Measurements from ENCODE around the gene POLR2E. TPM values are rescaled to one million over a fixed set of nuclear protein-coding genes. Genes with fewer than 3 reads are reported as not detected.
A peak's percentile ranks its signal among the peaks of the same experiment; 100 is the strongest.

POLR2E gene
- polyA plus RNA-seq, 3 donors = 183 to 222 (median 195) TPM

- intact Hi-C loops (cut with micrococcal nuclease) = no loop called here
- Histone ChIP-seq H3K36me3 (replicated peaks in 1 of 2; ENCODE audit: control insufficient read depth in 1 of 2, insufficient read depth in 2 of 2, low read length in 2 of 2) (peaks cover 83 to 85% of the 10 kb centered on the region in 2 donors), H3K4me2 (replicated peaks; ENCODE audit: extremely low read depth, low read length, poor library complexity, severe bottlenecking) (no peak overlapping the region), H3K4me3 (replicated peaks in 1 of 3; ENCODE audit: low read depth in 2 of 3, low read length in 3 of 3) (no peak overlapping the region), H4K20me1 (ENCODE audit: insufficient read depth, low read length) (peaks cover 100% of the 10 kb centered on the region), H3K9me3 (replicated peaks in 1 of 2; ENCODE audit: control insufficient read depth in 1 of 2, insufficient read depth in 1 of 2, low read length in 2 of 2) (no peaks in the 10 kb centered on the region), H2AFZ (ENCODE audit: insufficient read depth, low read depth, low read length, poor library complexity, severe bottlenecking) (no peak overlapping the region), H3K9ac (ENCODE audit: insufficient read depth, low read length, poor library complexity, severe bottlenecking) (no peak overlapping the region), H3K27me3 (ENCODE audit: control insufficient read depth in 2 of 2, insufficient read depth in 2 of 2, low read length in 2 of 2) (no peaks in the 10 kb centered on the region), H3K4me1 (ENCODE audit: control insufficient read depth in 1 of 2, insufficient read depth in 2 of 2, low read length in 2 of 2) (peaks cover 49 to 79% of the 10 kb centered on the region in 2 donors), H3K79me2 (ENCODE audit: insufficient read depth, low read length) (peaks cover 95% of the 10 kb centered on the region), H3K27ac (ENCODE audit: low read depth in 1 of 2, low read length in 2 of 2) (peak overlapping the region in 1 of 2 donors; percentile 12)
- no peak for DNase-seq
- WGBS (ENCODE audit: insufficient coverage) = 96% methylated on average over 38 of the region's 58 CpGs
- H3K36me3 Mint-ChIP-seq = peaks cover 55 to 96% of the 10 kb centered on the region in 2 donors
- no peak overlapping the region for H3K4me3 Mint-ChIP-seq
- peaks cover 0 to 3% (median 0%) of the 10 kb centered on the region in 3 donors for H3K27me3 Mint-ChIP-seq (ENCODE audit: low read depth in 3 of 3)
- no peaks in the 10 kb centered on the region for H3K9me3 Mint-ChIP-seq
- TF ChIP-seq CTCF (IDR thresholded peaks at IDR 0.05) = no peak
- peak overlapping the region in 6 of 7 donors; percentile 50 to 88 (median 69) for H3K27ac Mint-ChIP-seq
- H3K4me1 Mint-ChIP-seq = peaks cover 45% of the 10 kb centered on the region
Observed at GRCh38 chr19:1081301-1082164, 13.6 kb downstream of the POLR2E start.

- 98% methylated on average over 40 of the region's 50 CpGs for WGBS (ENCODE audit: insufficient coverage)
Observed at GRCh38 chr19:1080360-1081161, 14.6 kb downstream of the POLR2E start.

More at GRCh38 chr19:1080360-1081161, 14.6 kb downstream of the POLR2E start:
- H4K20me1 ChIP-seq (ENCODE audit: insufficient read depth, low read length) = peaks cover 100% of the 10 kb centered on the region
- intact Hi-C loops (cut with micrococcal nuclease) = no loop called here
- H3K4me3 Mint-ChIP-seq = no peak overlapping the region
- peaks cover 47% of the 10 kb centered on the region for H3K4me1 Mint-ChIP-seq
- TF ChIP-seq CTCF (IDR thresholded peaks at IDR 0.05) = no peak
- no peak overlapping the region for H3K4me2 ChIP-seq (replicated peaks; ENCODE audit: extremely low read depth, low read length, poor library complexity, severe bottlenecking)
- no peak for DNase-seq
- H3K27ac ChIP-seq (ENCODE audit: low read depth in 1 of 2, low read length in 2 of 2) = peak overlapping the region in 1 of 2 donors; percentile 16
- H2AFZ ChIP-seq (ENCODE audit: insufficient read depth, low read depth, low read length, poor library complexity, severe bottlenecking) = no peak overlapping the region
- no peaks in the 10 kb centered on the region for H3K9me3 ChIP-seq (replicated peaks in 1 of 2; ENCODE audit: control insufficient read depth in 1 of 2, insufficient read depth in 1 of 2, low read length in 2 of 2)
- H3K27me3 Mint-ChIP-seq (ENCODE audit: low read depth in 3 of 3) = peaks cover 0 to 2% (median 0%) of the 10 kb centered on the region in 3 donors
- H3K4me1 ChIP-seq (ENCODE audit: control insufficient read depth in 1 of 2, insufficient read depth in 2 of 2, low read length in 2 of 2) = peaks cover 49 to 79% of the 10 kb centered on the region in 2 donors
- peaks cover 56 to 94% of the 10 kb centered on the region in 2 donors for H3K36me3 Mint-ChIP-seq
- no peaks in the 10 kb centered on the region for H3K27me3 ChIP-seq (ENCODE audit: control insufficient read depth in 2 of 2, insufficient read depth in 2 of 2, low read length in 2 of 2)
- H3K36me3 ChIP-seq (replicated peaks in 1 of 2; ENCODE audit: control insufficient read depth in 1 of 2, insufficient read depth in 2 of 2, low read length in 2 of 2) = peaks cover 83 to 84% of the 10 kb centered on the region in 2 donors
- H3K4me3 ChIP-seq (replicated peaks in 1 of 3; ENCODE audit: low read depth in 2 of 3, low read length in 3 of 3) = no peak overlapping the region
- H3K9ac ChIP-seq (ENCODE audit: insufficient read depth, low read length, poor library complexity, severe bottlenecking) = no peak overlapping the region
- no peaks in the 10 kb centered on the region for H3K9me3 Mint-ChIP-seq
- peaks cover 95% of the 10 kb centered on the region for H3K79me2 ChIP-seq (ENCODE audit: insufficient read depth, low read length)
- H3K27ac Mint-ChIP-seq = peak overlapping the region in 3 of 7 donors; percentile 64 to 88 (median 75)
